Measurements from ENCODE around the gene MAML2.

GRCh38 chr11:96147906-96148486 is 195.0 kb downstream of the MAML2 start:
- no peak for TF ChIP-seq EZH2 (IDR thresholded peaks at IDR 0.05; ENCODE audit: borderline replicate concordance)
- TF ChIP-seq CTCF (IDR thresholded peaks at IDR 0.05; ENCODE audit: poor library complexity): no peak
- no peak for TF ChIP-seq EZH2phosphoT487 (IDR thresholded peaks at IDR 0.05; ENCODE audit: low read depth, severe bottlenecking, unreplicated experiment)

All from hepatocyte (in vitro differentiated cells).